Activated CD8-positive, alpha-beta T cell treated with anti-CD3 and anti-CD28 coated beads for 36 hours (primary cell): ENCODE data around the gene ADCK2. TPM values are rescaled to one million over a fixed set of nuclear protein-coding genes. Genes with fewer than 3 reads are reported as not detected.
"Not testable (repeated sequence)": the region's sequence is repeated elsewhere in the genome, so short reads cannot be mapped to it uniquely, and the experiment has no call there.

Source experiments
- ATAC-seq: fragments of 200-7000 bp; cut with Tn5 transposase; one replicate; pipeline ENCODE4 v1.10.0; 2021; ENCODE audit warnings: mild to moderate bottlenecking, moderate library complexity
- CTCF ChIA-PET: fragments of 350-600 bp; sonication (Branson Sonifier 250); formaldehyde crosslinking; loops from one replicate; lab custom pipeline; 2021; ENCODE audit warnings: antibody characterized with exemption; lab: Charles Lee
- POLR2A ChIA-PET: fragments of 350-600 bp; sonication (Branson Sonifier 250); formaldehyde crosslinking; loops from one replicate; lab custom pipeline; 2021; ENCODE audit warnings: antibody characterized with exemption; lab: Charles Lee
- DNase-seq: peaks from one replicate; pipeline ENCODE4 v3.0.0-alpha.2; 2020
- H3K27ac Mint-ChIP-seq: one replicate; pipeline ENCODE4 v1.8.0; 2021; ENCODE audit warnings: mild to moderate bottlenecking, mixed read lengths
- H3K27me3 Mint-ChIP-seq: one replicate; pipeline ENCODE4 v1.8.0; 2021; ENCODE audit warnings: mixed read lengths
- H3K36me3 Mint-ChIP-seq: one replicate; pipeline ENCODE4 v1.8.0; 2021; ENCODE audit warnings: low read depth, mixed read lengths
- H3K4me1 Mint-ChIP-seq: one replicate; pipeline ENCODE4 v1.8.0; 2021; ENCODE audit warnings: low read depth, mixed read lengths
- H3K4me3 Mint-ChIP-seq: one replicate; pipeline ENCODE4 v1.8.0; 2021; ENCODE audit warnings: mild to moderate bottlenecking, moderate library complexity, mixed read lengths
- H3K9me3 Mint-ChIP-seq: one replicate; pipeline ENCODE4 v1.8.0; 2021; ENCODE audit warnings: mixed read lengths
- CTCF ChIP-seq: fragments of 200-600 bp; IDR thresholded peaks from one replicate; pipeline ENCODE4 v1.8.0; 2022; ENCODE audit warnings: antibody characterized with exemption, mild to moderate bottlenecking
- intact Hi-C: fragments of 100-400 bp; cut with micrococcal nuclease; formaldehyde crosslinking; loops from one replicate; pipeline ENCODE4 v1.10.0; 2022
- total RNA-seq, 2 experiments: library from RNA; stranded (reverse); gene quantifications; one replicate each; pipeline ENCODE4 v1.2.3, GENCODE V29; 2021

The ADCK2 gene
- total RNA-seq, 2 experiments from 2014 or later: 20.0 to 21.5 TPM

- ChIA-PET CTCF (interaction anchor here (1.2 kb wide), 2 partner anchors 22 to 38 kb away, joined by 3 read pairs; no protein-coding TSS in a partner anchor), POLR2A (no interaction called here)
- no peak overlapping the region for H3K4me3 Mint-ChIP-seq
- H3K36me3 Mint-ChIP-seq: peaks cover 17% of the 10 kb centered on the region
- intact Hi-C loops: no loop called here
- TF ChIP-seq CTCF: no peak
- H3K27me3 Mint-ChIP-seq: no peaks in the 10 kb centered on the region
- peaks cover 12% of the 10 kb centered on the region for H3K4me1 Mint-ChIP-seq
- DNase-seq (no peak), ATAC-seq (no peak)
- no peaks in the 10 kb centered on the region for H3K9me3 Mint-ChIP-seq
- H3K27ac Mint-ChIP-seq: no peak overlapping the region
These were observed 18.8 kb downstream of the ADCK2 start for GRCh38 chr7:140691376-140692045.

- H3K27ac Mint-ChIP-seq, intact Hi-C loops, H3K4me3 Mint-ChIP-seq, POLR2A ChIA-PET, ATAC-seq, H3K27me3 Mint-ChIP-seq, H3K9me3 Mint-ChIP-seq, DNase-seq: not testable (repeated sequence)
- Mint-ChIP-seq H3K36me3 (peaks cover 16% of the 10 kb centered on the region), H3K4me1 (peaks cover 21% of the 10 kb centered on the region)
- CTCF ChIA-PET: interaction anchor here (1.1 to 1.2 kb wide), 2 partner anchors 9 to 32 kb away, joined by 3 to 4 read pairs; no protein-coding TSS in a partner anchor
These were observed 21.1 kb downstream of the ADCK2 start for GRCh38 chr7:140693849-140694248.

GRCh38 chr7:140694592-140694991, 21.8 kb downstream of the ADCK2 start:
- POLR2A ChIA-PET: no interaction called here
- Mint-ChIP-seq H3K4me1 (peaks cover 27% of the 10 kb centered on the region), H3K9me3 (no peaks in the 10 kb centered on the region), H3K27me3 (no peaks in the 10 kb centered on the region), H3K27ac (no peak overlapping the region), H3K36me3 (peaks cover 21% of the 10 kb centered on the region), H3K4me3 (no peak overlapping the region)
- no peak for TF ChIP-seq CTCF
- ATAC-seq (no peak), DNase-seq (no peak)
- CTCF ChIA-PET: no interaction called here
- intact Hi-C loops: no loop called here

GRCh38 chr7:140695381-140695780, 22.6 kb downstream of the ADCK2 start:
- no peak for TF ChIP-seq CTCF
- ATAC-seq (no peak), DNase-seq (no peak)
- no peak overlapping the region for H3K4me3 Mint-ChIP-seq
- H3K36me3 Mint-ChIP-seq: peaks cover 27% of the 10 kb centered on the region
- peaks cover 29% of the 10 kb centered on the region for H3K4me1 Mint-ChIP-seq
- intact Hi-C loops: no loop called here
- ChIA-PET POLR2A (no interaction called here), CTCF (interaction anchor here (1.1 to 1.5 kb wide), 2 partner anchors 31 to 42 kb away, joined by 3 read pairs; no protein-coding TSS in a partner anchor)
- H3K9me3 Mint-ChIP-seq: no peaks in the 10 kb centered on the region
- no peak overlapping the region for H3K27ac Mint-ChIP-seq
- H3K27me3 Mint-ChIP-seq: no peaks in the 10 kb centered on the region

GRCh38 chr7:140696024-140696679, 23.4 kb downstream of the ADCK2 start:
- DNase-seq (peak; percentile 97), ATAC-seq (no peak)
- H3K36me3 Mint-ChIP-seq: peaks cover 25% of the 10 kb centered on the region

More at GRCh38 chr7:140696024-140696679, 23.4 kb downstream of the ADCK2 start:
- Mint-ChIP-seq H3K4me1 (peaks cover 29% of the 10 kb centered on the region), H3K4me3 (peak overlapping the region; percentile 94), H3K27ac (peak overlapping the region; percentile 97), H3K27me3 (no peaks in the 10 kb centered on the region), H3K9me3 (no peaks in the 10 kb centered on the region)
- ChIA-PET POLR2A (interaction anchor here (0.9 to 2.3 kb wide), 3 partner anchors 9 to 27 kb away, joined by 3 to 14 read pairs (median 4); partner anchors contain the start of gene ADCK2), CTCF (interaction anchor here (1.1 to 1.5 kb wide), 2 partner anchors 30 to 42 kb away, joined by 3 read pairs; no protein-coding TSS in a partner anchor)
- intact Hi-C loops: no loop called here
- TF ChIP-seq CTCF: no peak
